Esophagus (tissue), 2 donors: ENCODE data around the gene NBPF1. TPM values are rescaled to one million over a fixed set of nuclear protein-coding genes. Genes with fewer than 3 reads are reported as not detected.
A peak's percentile ranks its signal among the peaks of the same experiment; 100 is the strongest.
"Not testable (repeated sequence)": the region's sequence is repeated elsewhere in the genome, so short reads cannot be mapped to it uniquely, and the experiment has no call there.

Source experiments
- H3K27ac ChIP-seq, 2 donors: one replicate each; pipeline ENCODE4 v1.5.1; 2013; ENCODE audit warnings: low read depth in 2 of 2, mild to moderate bottlenecking in 2 of 2, inconsistent platforms in 1 of 2, low read length in 1 of 2, moderate library complexity in 1 of 2
- H3K27me3 ChIP-seq, 2 donors: one replicate each; pipeline ENCODE4 v1.6.1; 2013; ENCODE audit warnings: low read length in 2 of 2, control low read depth in 1 of 2, mild to moderate bottlenecking in 1 of 2; ENCODE audit not compliant: insufficient read depth in 2 of 2, control insufficient read depth in 1 of 2
- H3K36me3 ChIP-seq, 2 donors: one replicate each; pipeline ENCODE4 v1.6.1; 2013; ENCODE audit warnings: low read length in 1 of 2; ENCODE audit not compliant: control insufficient read depth in 2 of 2, insufficient read depth in 2 of 2
- H3K4me1 ChIP-seq, 2 donors: one replicate each; pipeline ENCODE4 v1.6.1; 2013; ENCODE audit warnings: low read length in 1 of 2; ENCODE audit not compliant: control insufficient read depth in 2 of 2, insufficient read depth in 2 of 2
- H3K4me3 ChIP-seq, 2 donors: one replicate each; pipeline ENCODE4 v1.5.1; 2013; ENCODE audit warnings: low read length in 2 of 2, mild to moderate bottlenecking in 2 of 2, low read depth in 1 of 2, moderate library complexity in 1 of 2
- H3K9me3 ChIP-seq, 2 donors: one replicate each; pipeline ENCODE4 v1.6.1; 2013; ENCODE audit warnings: mild to moderate bottlenecking in 2 of 2, low read depth in 1 of 2, low read length in 1 of 2, moderate library complexity in 1 of 2; ENCODE audit not compliant: control insufficient read depth in 2 of 2, insufficient read depth in 1 of 2
- WGBS, 2 donors: extraction: QIAGEN DNeasy Blood & Tissue Kit; methylation state at CpG; one replicate each; pipeline ENCODE4 v1.1.7; 2013; 5-methylcytosine and 5-hydroxymethylcytosine counted together
- polyA plus RNA-seq, 2 donors: library from polyadenylated mRNA; stranded (reverse); fragments of 200-250 nt; gene quantifications; one replicate each; pipeline ENCODE4 v1.2.3, GENCODE V29; 2013
- donor health status: healthy with polysubstance abuse.
- donor health status: Bipolar disorder and iron deficiency.

The NBPF1 gene
- polyA plus RNA-seq, 2 donors, result 3.5 to 5.4 TPM

DNA sequence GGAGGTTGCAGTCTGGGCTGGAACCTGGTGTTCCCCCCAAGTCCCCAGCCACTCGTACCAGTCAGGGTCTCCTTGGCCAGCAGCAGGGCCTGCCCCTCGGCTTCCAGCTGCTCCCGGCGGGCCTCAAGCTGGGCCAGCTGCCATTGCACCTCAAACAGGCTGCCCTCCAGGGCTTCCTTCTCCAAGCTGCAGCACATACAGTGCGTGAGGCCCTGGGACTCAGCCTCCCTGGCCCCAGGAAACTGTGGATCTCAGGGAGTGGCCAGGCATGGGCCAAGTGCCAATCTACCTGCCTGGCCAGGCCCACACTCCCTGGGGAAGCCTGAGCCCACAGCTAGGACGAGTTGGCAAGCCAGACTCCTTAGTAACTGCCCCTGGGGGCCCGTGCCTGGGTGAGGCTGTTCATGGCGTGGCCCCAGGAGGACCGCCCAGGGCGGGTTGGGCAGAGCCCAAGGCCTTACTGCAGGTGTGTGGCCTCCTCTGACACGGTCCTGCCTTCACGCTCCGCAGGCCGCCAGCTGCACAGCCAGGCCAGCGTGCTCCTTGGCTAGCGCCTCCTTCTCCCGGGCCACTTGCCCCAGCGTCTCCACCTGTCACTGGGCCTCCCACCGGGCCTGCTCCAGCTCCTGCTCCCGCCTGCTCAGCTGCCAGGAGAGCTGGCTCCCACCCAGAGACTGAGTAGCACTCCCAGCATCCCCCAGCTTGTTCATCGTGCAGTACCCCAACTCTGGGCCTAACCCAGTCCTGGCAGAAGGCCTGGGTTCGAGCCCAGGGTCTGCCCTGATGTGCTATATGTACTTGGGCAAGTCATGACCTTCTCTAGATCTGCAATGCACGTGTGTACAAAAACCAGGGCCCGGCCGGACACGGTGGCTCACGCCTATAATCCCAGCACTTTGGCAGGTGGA lies 10.7 kb upstream of the NBPF1 start:
- peak overlapping the region; percentile 12 to 56 for H3K27ac ChIP-seq
- H3K36me3 ChIP-seq, result peaks cover 15 to 47% of the 10 kb centered on the region in 2 donors
- 48 to 50% methylated on average over 27 of the region's 27 CpGs for WGBS, 2 donors
- peaks cover 0 to 10% of the 10 kb centered on the region in 2 donors for H3K4me1 ChIP-seq
- not testable (repeated sequence) for H3K27me3 ChIP-seq, H3K4me3 ChIP-seq, H3K9me3 ChIP-seq

DNA sequence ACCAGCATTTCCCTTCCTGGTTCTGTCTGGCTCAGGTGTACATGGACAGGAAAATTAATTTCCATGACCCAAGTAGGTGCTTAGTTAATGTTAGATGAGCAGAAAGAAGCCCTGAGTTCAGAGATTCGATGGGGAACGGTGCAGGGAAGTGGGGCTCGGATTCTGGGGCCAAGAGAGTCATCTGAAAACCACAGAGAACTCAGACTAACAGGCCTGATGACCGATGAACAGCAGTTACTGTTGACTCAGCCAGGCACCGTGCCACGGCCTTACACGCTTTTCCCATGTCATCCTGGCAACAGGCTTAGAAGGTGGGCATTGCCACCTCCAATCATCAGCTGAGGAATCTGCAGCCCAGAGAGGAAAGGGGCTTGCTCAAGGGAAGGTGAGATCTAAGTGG lies 10.0 kb upstream of the NBPF1 start:
- not testable (repeated sequence) for H3K4me3 ChIP-seq, H3K9me3 ChIP-seq, H3K27me3 ChIP-seq
- Histone ChIP-seq H3K36me3 (peaks cover 9 to 44% of the 10 kb centered on the region in 2 donors), H3K27ac (peak overlapping the region in 1 of 2 donors; percentile 51), H3K4me1 (peaks cover 0 to 10% of the 10 kb centered on the region in 2 donors)
- 47 to 55% methylated on average over 7 of the region's 7 CpGs for WGBS, 2 donors

DNA sequence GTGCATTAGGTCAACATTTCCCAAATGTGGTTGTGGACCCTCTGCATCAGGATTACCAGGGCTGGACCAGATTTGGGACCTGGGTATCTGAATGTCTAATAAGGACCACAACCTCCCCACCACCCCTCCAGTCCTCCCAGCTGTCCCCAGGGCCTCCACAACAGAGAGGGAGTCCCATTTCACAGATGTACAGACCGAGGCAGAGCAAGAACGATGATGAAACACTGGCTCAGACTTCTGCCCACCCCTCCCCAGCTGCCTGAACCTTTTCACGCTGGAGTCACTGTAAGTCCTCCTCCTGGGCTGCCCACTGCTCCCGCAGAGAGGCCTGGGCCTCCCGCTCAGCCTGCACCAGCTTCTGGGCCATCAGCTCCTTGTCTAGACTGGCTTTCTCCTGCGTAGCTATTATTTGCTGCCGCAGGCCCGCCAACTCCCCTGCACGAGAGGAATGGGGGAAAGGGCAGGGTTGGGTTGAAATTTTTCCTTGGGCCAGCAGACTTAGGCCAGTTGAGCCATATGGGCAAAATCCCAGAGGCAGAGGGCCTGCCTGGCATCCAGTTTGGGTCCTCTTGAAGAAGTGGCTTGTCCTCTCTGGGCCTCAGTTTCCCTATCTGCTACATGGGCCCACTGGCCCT lies 8.4 kb upstream of the NBPF1 start:
- not testable (repeated sequence) for H3K9me3 ChIP-seq, H3K4me3 ChIP-seq, H3K27ac ChIP-seq, H3K27me3 ChIP-seq
- WGBS, 2 donors, result 90 to 93% methylated on average over 9 of the region's 9 CpGs
- H3K4me1 ChIP-seq, result peaks cover 0 to 10% of the 10 kb centered on the region in 2 donors
- H3K36me3 ChIP-seq, result peaks cover 8 to 38% of the 10 kb centered on the region in 2 donors

DNA sequence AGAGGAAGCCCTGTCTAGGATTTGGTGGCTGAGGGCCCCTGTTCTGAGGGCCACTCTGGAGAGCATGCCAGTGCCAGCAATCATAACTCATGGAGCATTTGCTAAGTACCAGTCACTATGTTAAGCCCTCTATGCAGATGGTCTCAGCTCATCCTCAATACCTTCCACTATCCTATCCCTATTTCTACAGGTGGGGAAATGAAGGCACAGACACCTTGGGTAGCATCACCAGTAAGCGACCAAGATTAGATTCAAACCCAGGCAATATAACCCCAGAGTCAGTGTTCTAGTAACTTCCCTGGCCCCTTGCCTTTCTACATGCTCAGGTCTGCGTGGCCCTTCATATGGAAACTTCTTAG lies 7.9 kb upstream of the NBPF1 start:
- peaks cover 8 to 33% of the 10 kb centered on the region in 2 donors for H3K36me3 ChIP-seq
- 94 to 95% methylated on average over 2 of the region's 2 CpGs for WGBS, 2 donors

DNA sequence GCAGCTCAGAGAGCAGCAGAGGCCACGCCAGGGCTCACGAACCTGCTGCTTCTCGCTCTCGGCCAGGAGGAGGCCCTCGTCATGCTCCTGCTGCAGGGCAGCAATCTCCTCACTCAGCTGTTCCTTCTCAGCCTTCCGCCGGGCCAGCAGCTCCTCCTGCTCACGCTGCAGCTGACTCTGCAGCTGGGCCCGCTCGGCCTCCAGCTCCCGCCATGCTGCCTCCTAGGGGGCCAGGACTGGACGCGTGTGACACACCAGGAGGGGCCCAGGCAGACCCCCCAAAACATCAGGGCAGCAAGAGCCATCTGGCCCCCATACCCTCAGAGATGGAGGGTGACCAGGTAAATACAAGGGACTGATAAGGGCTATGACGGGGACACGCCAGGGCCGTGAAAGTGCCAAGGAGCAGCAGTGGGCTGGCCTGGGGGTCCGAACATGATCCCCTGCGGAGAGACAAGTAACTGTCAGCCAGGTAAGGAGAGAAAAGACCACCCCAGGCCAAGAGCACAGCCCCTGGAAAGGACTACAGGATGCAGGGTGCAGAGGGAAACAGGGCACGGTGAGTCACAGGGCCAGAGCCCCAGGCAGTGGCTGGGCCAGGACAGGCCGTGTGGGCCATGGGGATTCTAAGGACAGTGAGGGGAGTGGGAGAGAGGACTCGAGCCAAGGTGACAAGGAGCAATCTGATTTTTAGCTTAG lies 6.6 kb upstream of the NBPF1 start:
- not testable (repeated sequence) for H3K9me3 ChIP-seq

More for the DNA sequence above, 7.9 kb upstream of the NBPF1 start:
- no peak overlapping the region for H3K4me3 ChIP-seq
- peaks cover 0 to 10% of the 10 kb centered on the region in 2 donors for H3K4me1 ChIP-seq
- no peaks in the 10 kb centered on the region for H3K27me3 ChIP-seq
- H3K9me3 ChIP-seq, result no peaks in the 10 kb centered on the region
- H3K27ac ChIP-seq, result no peak overlapping the region

DNA sequence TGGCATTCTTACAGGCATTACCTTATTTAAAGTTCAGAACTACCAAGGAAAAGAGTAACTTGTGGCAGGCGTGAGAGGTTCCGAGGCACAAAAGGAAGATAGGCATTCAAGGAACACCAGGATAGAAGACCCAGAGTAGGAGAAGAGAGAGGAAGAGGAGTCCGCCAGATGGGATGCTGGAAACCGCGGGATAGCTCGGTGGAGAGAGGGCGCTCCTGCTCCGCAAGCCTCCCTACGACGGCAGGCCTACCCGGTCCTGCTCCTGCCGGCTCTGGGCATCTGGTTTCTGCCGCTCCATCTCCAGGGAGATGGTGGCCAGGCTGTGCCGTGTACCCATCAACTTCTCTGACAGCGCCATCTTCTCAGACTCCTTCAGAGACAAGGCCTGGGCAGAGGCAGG lies 5.4 kb upstream of the NBPF1 start:
- H3K4me1 ChIP-seq, result peaks cover 1 to 5% of the 10 kb centered on the region in 2 donors
- H3K4me3 ChIP-seq, result no peak overlapping the region
- no peak overlapping the region for H3K27ac ChIP-seq
- no peaks in the 10 kb centered on the region for H3K9me3 ChIP-seq
- WGBS, 2 donors, result 81 to 85% methylated on average over 15 of the region's 15 CpGs
- H3K36me3 ChIP-seq, result peaks cover 0 to 18% of the 10 kb centered on the region in 2 donors
- H3K27me3 ChIP-seq, result no peaks in the 10 kb centered on the region

More for the DNA sequence above, 6.6 kb upstream of the NBPF1 start:
- not testable (repeated sequence) for H3K4me3 ChIP-seq, H3K27me3 ChIP-seq, H3K27ac ChIP-seq
- 86 to 91% methylated on average over 21 of the region's 21 CpGs for WGBS, 2 donors
- peaks cover 0 to 10% of the 10 kb centered on the region in 2 donors for H3K4me1 ChIP-seq
- peaks cover 0 to 23% of the 10 kb centered on the region in 2 donors for H3K36me3 ChIP-seq

DNA sequence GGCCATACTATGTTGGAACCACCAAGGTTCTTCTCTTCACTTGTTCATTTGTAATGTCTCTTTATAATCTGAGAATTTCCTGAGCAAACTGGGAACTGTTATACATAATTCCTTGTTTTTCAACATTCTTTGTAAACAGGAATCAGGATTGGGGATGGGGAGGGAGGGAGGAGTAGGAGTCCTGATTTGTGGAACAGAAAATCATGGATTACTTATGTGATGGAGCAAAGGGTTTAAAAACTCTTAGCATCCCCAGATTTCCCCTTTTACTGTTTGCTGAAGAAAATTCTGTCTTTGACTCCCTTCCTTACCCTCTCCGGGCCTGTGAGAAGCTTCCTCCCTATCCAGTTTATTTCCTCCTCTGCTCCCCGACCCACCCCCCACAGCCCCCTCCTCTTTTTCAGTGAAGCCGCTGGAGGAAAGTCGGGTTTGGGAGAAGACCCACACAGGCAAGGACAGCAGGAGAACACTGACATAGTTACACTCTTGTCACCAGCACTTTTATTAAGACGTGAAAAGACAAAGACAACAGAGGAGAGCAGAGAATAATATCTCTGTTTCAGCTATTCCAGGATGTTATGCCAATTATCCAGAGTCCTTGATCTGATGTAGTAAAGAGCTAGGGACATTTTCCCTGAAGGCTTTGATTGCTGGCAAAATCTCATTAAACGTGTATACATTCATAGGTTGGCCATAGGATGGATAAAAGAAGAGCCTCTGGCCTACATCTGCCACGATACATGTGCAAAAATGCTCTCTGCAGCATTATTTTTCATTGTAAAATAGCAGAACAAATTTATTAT lies 4.6 kb upstream of the NBPF1 start:
- no peaks in the 10 kb centered on the region for H3K27me3 ChIP-seq
- no peak overlapping the region for H3K27ac ChIP-seq
- peaks cover 2 to 6% of the 10 kb centered on the region in 2 donors for H3K4me1 ChIP-seq
- H3K36me3 ChIP-seq, result peaks cover 0 to 18% of the 10 kb centered on the region in 2 donors
- H3K4me3 ChIP-seq, result no peak overlapping the region
- WGBS, 2 donors, result 74 to 75% methylated on average over 7 of the region's 7 CpGs
- no peaks in the 10 kb centered on the region for H3K9me3 ChIP-seq

DNA sequence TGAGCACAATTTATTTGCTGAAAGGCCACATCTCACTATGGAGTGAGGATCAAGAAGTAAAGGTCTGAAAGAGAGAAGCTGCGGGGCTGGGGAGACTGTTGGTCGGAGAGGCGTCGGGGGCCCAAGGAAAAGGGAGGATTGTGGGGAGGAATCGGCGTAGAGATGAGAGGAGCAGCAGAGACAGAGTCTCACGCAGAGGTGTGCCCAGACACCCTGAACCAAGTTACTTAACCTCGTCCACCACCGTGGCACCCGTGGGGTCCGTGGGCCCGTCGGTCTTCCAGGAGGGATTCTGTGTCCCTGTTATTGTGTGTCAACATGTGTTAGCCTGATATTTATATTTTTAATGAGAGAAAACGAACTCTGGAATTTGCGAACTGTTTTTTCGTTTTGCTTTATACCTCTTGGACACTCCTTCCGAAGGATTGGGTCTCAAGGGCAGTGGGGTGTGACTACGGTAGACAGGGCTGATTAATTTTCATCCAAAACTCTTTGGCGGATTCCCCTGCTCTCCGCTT lies 3.8 kb upstream of the NBPF1 start:
- WGBS, 2 donors, result 89 to 91% methylated on average over 20 of the region's 20 CpGs
- Histone ChIP-seq H3K4me1 (peaks cover 2 to 6% of the 10 kb centered on the region in 2 donors), H3K27me3 (no peaks in the 10 kb centered on the region), H3K9me3 (no peaks in the 10 kb centered on the region), H3K4me3 (no peak overlapping the region), H3K27ac (no peak overlapping the region), H3K36me3 (peaks cover 0 to 15% of the 10 kb centered on the region in 2 donors)
